Motor neuron (in vitro differentiated cells): ENCODE data around the gene ATRN. TPM values are rescaled to one million over a fixed set of nuclear protein-coding genes. Genes with fewer than 3 reads are reported as not detected.
"Not testable (repeated sequence)": the region's sequence is repeated elsewhere in the genome, so short reads cannot be mapped to it uniquely, and the experiment has no call there.

Experiments
- ATAC-seq, 8 experiments: fragments of 200-7000 bp; cut with Tn5 transposase; replicated peaks in 6 of 8; 2 replicates each; pipeline ENCODE4 v1.8.0; 2021; ENCODE audit warnings: mild to moderate bottlenecking in 8 of 8, moderate library complexity in 8 of 8
- H3K27ac ChIP-seq, 2 donors: fragments of 250-450 bp; sonication (Bioruptor Pico); 2 replicates each; pipeline ENCODE4 v1.9.0; 2021; ENCODE audit warnings: antibody characterized with exemption in 2 of 2, mild to moderate bottlenecking in 2 of 2, moderate library complexity in 1 of 2
- H3K4me1 ChIP-seq, 2 donors: fragments of 250-450 bp; sonication (Bioruptor Pico); replicated peaks in 1 of 2; 2 replicates each; pipeline ENCODE4 v1.6.1; 2021; ENCODE audit warnings: antibody characterized with exemption in 2 of 2, mild to moderate bottlenecking in 2 of 2, moderate library complexity in 1 of 2
- H3K4me3 ChIP-seq, 5 donors: fragments of 250-450 bp; sonication (Bioruptor Pico); 2 replicates each; pipeline ENCODE4 v1.9.0; 2021; ENCODE audit warnings: antibody characterized with exemption in 5 of 5, mild to moderate bottlenecking in 5 of 5, moderate library complexity in 4 of 5
- WGBS, 10 experiments: fragments of 450-650 bp; shearing (Covaris generic); methylation state at CpG; one replicate each; pipeline ENCODE4 v1.0.0; 2022; 5-methylcytosine and 5-hydroxymethylcytosine counted together
- in situ Hi-C, 9 experiments: fragments of 400-800 bp; cut with MboI; loops; one replicate each; pipeline ENCODE4 v1.15.0; 2021; ENCODE audit warnings: low sequenced_read_pairs in 9 of 9, low pct_unique_long_range_greater_than_20kb in 2 of 9; ENCODE audit not compliant: unreplicated experiment in 9 of 9
- total RNA-seq, 8 experiments: library from RNA; unstranded; fragments of 300-600 nt; gene quantifications; 2 replicates each; pipeline versions ENCODE4 v1.2.3 to v1.2.4, GENCODE V29; 2022

The ATRN gene
- 10 to 100 TPM; 21.7 to 50.0 (median 25.0) TPM for total RNA-seq

- H3K4me1 ChIP-seq = peaks cover 12 to 18% of the 10 kb centered on the region in 2 donors
- H3K4me3 ChIP-seq = peak within 1 kb of the TSS; percentile 62 to 92 (median 84)
- in situ Hi-C loops = no loop called here
- ATAC-seq = peak; percentile 91 to 94 (median 93)
- 0 to 10% (median 1%) methylated on average over 2 to 20 of the region's 95 CpGs; no CpG with 5 or more reads in 4 of the 10 experiments for WGBS, 10 experiments
- peak within 1 kb of the TSS; percentile 82 to 89 for H3K27ac ChIP-seq
These were observed at the start of gene ATRN for GRCh38 chr20:3470627-3471396. Gene ATRN (plus strand): TSS chr20:3471018. CDS start chr20:3471108, 90 bp downstream.

GRCh38 chr20:3421985-3422384 is 48.8 kb upstream of the ATRN start:
- Histone ChIP-seq H3K4me3 (no peak overlapping the region), H3K27ac (no peak overlapping the region), H3K4me1 (no peaks in the 10 kb centered on the region)
- 40 to 81% (median 55%) methylated on average over 1 to 6 of the region's 6 CpGs for WGBS, 10 experiments
- in situ Hi-C loops = no loop called here
- no peak for ATAC-seq

GRCh38 chr20:3423126-3423525 is 47.7 kb upstream of the ATRN start:
- 12 to 74% (median 45%) methylated on average over 1 to 5 of the region's 5 CpGs for WGBS, 10 experiments
- ATAC-seq = no peak
- in situ Hi-C loops = no loop called here

GRCh38 chr20:3426766-3427165 is 44.1 kb upstream of the ATRN start:
- 28 to 94% (median 74%) methylated on average over 1 to 4 of the region's 4 CpGs; no CpG with 5 or more reads in 1 of the 10 experiments for WGBS, 10 experiments
- ATAC-seq, H3K27ac ChIP-seq, in situ Hi-C loops, H3K4me1 ChIP-seq, H3K4me3 ChIP-seq: not testable (repeated sequence)

More at GRCh38 chr20:3423126-3423525, 47.7 kb upstream of the ATRN start:
- Histone ChIP-seq H3K4me1 (no peaks in the 10 kb centered on the region), H3K27ac (no peak overlapping the region), H3K4me3 (no peak overlapping the region)

GRCh38 chr20:3430376-3431069 is 40.3 kb upstream of the ATRN start:
- WGBS, 10 experiments = 73 to 100% (median 94%) methylated on average over 1 to 12 of the region's 14 CpGs; no CpG with 5 or more reads in 1 of the 10 experiments
- Histone ChIP-seq H3K27ac (no peak overlapping the region), H3K4me3 (no peak overlapping the region), H3K4me1 (no peaks in the 10 kb centered on the region)
- ATAC-seq = no peak
- in situ Hi-C loops = no loop called here

GRCh38 chr20:3431109-3431508 is 39.7 kb upstream of the ATRN start:
- no peak overlapping the region for H3K27ac ChIP-seq
- in situ Hi-C loops = no loop called here
- peak in 2 of 8 experiments; percentile 22 to 24 for ATAC-seq
- 20 to 100% (median 94%) methylated on average over 1 to 3 of the region's 4 CpGs; no CpG with 5 or more reads in 4 of the 10 experiments for WGBS, 10 experiments
- no peaks in the 10 kb centered on the region for H3K4me1 ChIP-seq
- no peak overlapping the region for H3K4me3 ChIP-seq

- ATAC-seq = no peak
- H3K4me3 ChIP-seq = no peak overlapping the region
- no peaks in the 10 kb centered on the region for H3K4me1 ChIP-seq
- H3K27ac ChIP-seq = no peak overlapping the region
- in situ Hi-C loops = no loop called here
- 37 to 86% (median 68%) methylated on average over 1 to 3 of the region's 3 CpGs for WGBS, 10 experiments
These were observed 38.0 kb upstream of the ATRN start for GRCh38 chr20:3432844-3433243.

- no peak for ATAC-seq
- H3K27ac ChIP-seq = no peak overlapping the region
- 29 to 100% (median 78%) methylated on average over 2 to 3 of the region's 3 CpGs; no CpG with 5 or more reads in 6 of the 10 experiments for WGBS, 10 experiments
- no peak overlapping the region for H3K4me3 ChIP-seq
- in situ Hi-C loops = no loop called here
- H3K4me1 ChIP-seq = no peaks in the 10 kb centered on the region
These were observed 37.1 kb upstream of the ATRN start for GRCh38 chr20:3433744-3434143.

GRCh38 chr20:3434232-3434631 is 36.6 kb upstream of the ATRN start:
- no peaks in the 10 kb centered on the region for H3K4me1 ChIP-seq
- in situ Hi-C loops = no loop called here
- ATAC-seq = no peak
- no peak overlapping the region for H3K27ac ChIP-seq
- 50 to 87% (median 71%) methylated on average over 1 to 5 of the region's 6 CpGs; no CpG with 5 or more reads in 4 of the 10 experiments for WGBS, 10 experiments
- no peak overlapping the region for H3K4me3 ChIP-seq

GRCh38 chr20:3436864-3437574 is 33.8 kb upstream of the ATRN start:
- Histone ChIP-seq H3K4me1 (no peaks in the 10 kb centered on the region), H3K27ac (no peak overlapping the region), H3K4me3 (no peak overlapping the region)
- no peak for ATAC-seq
- WGBS, 10 experiments = 60 to 100% (median 76%) methylated on average over 1 to 2 of the region's 2 CpGs; no CpG with 5 or more reads in 6 of the 10 experiments
- in situ Hi-C loops = no loop called here

GRCh38 chr20:3446779-3447178 is 24.0 kb upstream of the ATRN start:
- H3K4me1 ChIP-seq = no peaks in the 10 kb centered on the region
- 66 to 100% (median 87%) methylated on average over 1 to 8 of the region's 8 CpGs for WGBS, 10 experiments
- ATAC-seq = no peak
- no peak overlapping the region for H3K27ac ChIP-seq
- in situ Hi-C loops = no loop called here
- H3K4me3 ChIP-seq = no peak overlapping the region

GRCh38 chr20:3447321-3447720 is 23.5 kb upstream of the ATRN start:
- WGBS, 10 experiments = 28 to 100% (median 80%) methylated on average over 1 to 2 of the region's 2 CpGs; no CpG with 5 or more reads in 3 of the 10 experiments
- no peak overlapping the region for H3K4me3 ChIP-seq
- in situ Hi-C loops = no loop called here
- no peaks in the 10 kb centered on the region for H3K4me1 ChIP-seq
- no peak for ATAC-seq
- no peak overlapping the region for H3K27ac ChIP-seq

GRCh38 chr20:3449319-3449718 is 21.5 kb upstream of the ATRN start:
- no peak for ATAC-seq
- Histone ChIP-seq H3K27ac (no peak overlapping the region), H3K4me1 (no peaks in the 10 kb centered on the region), H3K4me3 (no peak overlapping the region)
- 0 to 43% (median 33%) methylated on average over 1 of the region's 1 CpG; no CpG with 5 or more reads in 2 of the 10 experiments for WGBS, 10 experiments
- in situ Hi-C loops = no loop called here
